ENCODE data around the gene VSIG10L2.

VSIG10L2 gene

GRCh38 chr11:125921042-125921441 is 24.8 kb upstream of the VSIG10L2 start:
- no peak for DNase-seq (ENCODE audit: low read depth in 1 of 2, low spot score in 1 of 2)
- in situ Hi-C loops (cut with HindIII; ENCODE audit: low pct_unique_long_range_greater_than_20kb, low sequenced_read_pairs): loop anchor here (25.0 kb wide), 1 partner anchor 266 kb away; no protein-coding TSS in a partner anchor
- TF ChIP-seq JUND (IDR thresholded peaks at IDR 0.05; ENCODE audit: low read depth): no peak

- in situ Hi-C loops (cut with HindIII; ENCODE audit: low pct_unique_long_range_greater_than_20kb, low sequenced_read_pairs): loop anchor here (25.0 kb wide), 1 partner anchor 265 kb away; no protein-coding TSS in a partner anchor
- no peak for TF ChIP-seq JUND (IDR thresholded peaks at IDR 0.05; ENCODE audit: low read depth)
- no peak for DNase-seq (ENCODE audit: low read depth in 1 of 2, low spot score in 1 of 2)
These were observed 23.7 kb upstream of the VSIG10L2 start for GRCh38 chr11:125922156-125922555.

GRCh38 chr11:125923012-125923579 is 22.7 kb upstream of the VSIG10L2 start:
- peak; percentile 84 to 94 for DNase-seq (ENCODE audit: low read depth in 1 of 2, low spot score in 1 of 2)
- in situ Hi-C loops (cut with HindIII; ENCODE audit: low pct_unique_long_range_greater_than_20kb, low sequenced_read_pairs): loop anchor here (25.0 kb wide), 1 partner anchor 264 kb away; no protein-coding TSS in a partner anchor
- TF ChIP-seq JUND (IDR thresholded peaks at IDR 0.05; ENCODE audit: low read depth): no peak

GRCh38 chr11:125923633-125924032 is 22.2 kb upstream of the VSIG10L2 start:
- TF ChIP-seq JUND (IDR thresholded peaks at IDR 0.05; ENCODE audit: low read depth): no peak
- DNase-seq (ENCODE audit: low read depth in 1 of 2, low spot score in 1 of 2): no peak
- in situ Hi-C loops (cut with HindIII; ENCODE audit: low pct_unique_long_range_greater_than_20kb, low sequenced_read_pairs): loop anchor here (25.0 kb wide), 1 partner anchor 264 kb away; no protein-coding TSS in a partner anchor

GRCh38 chr11:125924384-125925007 is 21.3 kb upstream of the VSIG10L2 start:
- in situ Hi-C loops (cut with HindIII; ENCODE audit: low pct_unique_long_range_greater_than_20kb, low sequenced_read_pairs): loop anchor here (25.0 kb wide), 1 partner anchor 263 kb away; no protein-coding TSS in a partner anchor
- TF ChIP-seq JUND (IDR thresholded peaks at IDR 0.05; ENCODE audit: low read depth): no peak
- DNase-seq (ENCODE audit: low read depth in 1 of 2, low spot score in 1 of 2): no peak

GRCh38 chr11:125925247-125925740 is 20.6 kb upstream of the VSIG10L2 start:
- in situ Hi-C loops (cut with HindIII; ENCODE audit: low pct_unique_long_range_greater_than_20kb, low sequenced_read_pairs): no loop called here
- DNase-seq (ENCODE audit: low read depth in 1 of 2, low spot score in 1 of 2): no peak
- TF ChIP-seq JUND (IDR thresholded peaks at IDR 0.05; ENCODE audit: low read depth): no peak

GRCh38 chr11:125925804-125926203 is 20.0 kb upstream of the VSIG10L2 start:
- no peak for DNase-seq (ENCODE audit: low read depth in 1 of 2, low spot score in 1 of 2)
- in situ Hi-C loops (cut with HindIII; ENCODE audit: low pct_unique_long_range_greater_than_20kb, low sequenced_read_pairs): no loop called here
- no peak for TF ChIP-seq JUND (IDR thresholded peaks at IDR 0.05; ENCODE audit: low read depth)

GRCh38 chr11:125926682-125927081 is 19.2 kb upstream of the VSIG10L2 start:
- in situ Hi-C loops (cut with HindIII; ENCODE audit: low pct_unique_long_range_greater_than_20kb, low sequenced_read_pairs): no loop called here
- TF ChIP-seq JUND (IDR thresholded peaks at IDR 0.05; ENCODE audit: low read depth): no peak
- DNase-seq (ENCODE audit: low read depth in 1 of 2, low spot score in 1 of 2): no peak

GRCh38 chr11:125929445-125930075 is 16.3 kb upstream of the VSIG10L2 start:
- TF ChIP-seq JUND (IDR thresholded peaks at IDR 0.05; ENCODE audit: low read depth): no peak
- in situ Hi-C loops (cut with HindIII; ENCODE audit: low pct_unique_long_range_greater_than_20kb, low sequenced_read_pairs): no loop called here
- DNase-seq (ENCODE audit: low read depth in 1 of 2, low spot score in 1 of 2): no peak

- in situ Hi-C loops (cut with HindIII; ENCODE audit: low pct_unique_long_range_greater_than_20kb, low sequenced_read_pairs): no loop called here
- TF ChIP-seq JUND (IDR thresholded peaks at IDR 0.05; ENCODE audit: low read depth): no peak
- no peak for DNase-seq (ENCODE audit: low read depth in 1 of 2, low spot score in 1 of 2)
These were observed 15.8 kb upstream of the VSIG10L2 start for GRCh38 chr11:125930076-125930450.

- no peak for TF ChIP-seq JUND (IDR thresholded peaks at IDR 0.05; ENCODE audit: low read depth)
- in situ Hi-C loops (cut with HindIII; ENCODE audit: low pct_unique_long_range_greater_than_20kb, low sequenced_read_pairs): no loop called here
- DNase-seq (ENCODE audit: low read depth in 1 of 2, low spot score in 1 of 2): no peak
These were observed 14.7 kb upstream of the VSIG10L2 start for GRCh38 chr11:125931116-125931515.

- in situ Hi-C loops (cut with HindIII; ENCODE audit: low pct_unique_long_range_greater_than_20kb, low sequenced_read_pairs): no loop called here
- TF ChIP-seq JUND (IDR thresholded peaks at IDR 0.05; ENCODE audit: low read depth): no peak
- no peak for DNase-seq (ENCODE audit: low read depth in 1 of 2, low spot score in 1 of 2)
These were observed 14.2 kb upstream of the VSIG10L2 start for GRCh38 chr11:125931668-125932067.

GRCh38 chr11:125932301-125932700 is 13.5 kb upstream of the VSIG10L2 start:
- in situ Hi-C loops (cut with HindIII; ENCODE audit: low pct_unique_long_range_greater_than_20kb, low sequenced_read_pairs): no loop called here
- no peak for TF ChIP-seq JUND (IDR thresholded peaks at IDR 0.05; ENCODE audit: low read depth)
- no peak for DNase-seq (ENCODE audit: low read depth in 1 of 2, low spot score in 1 of 2)
